A673 (cell line): ENCODE data around the gene EPB41L4B.

Source experiments
- EZH2 ChIP-seq: fragments of 200-600 bp; sonication (generic); IDR thresholded peaks from 2 replicates; pipeline ENCODE4 v1.6.1; 2017; ENCODE audit warnings: borderline replicate concordance, low read depth, mild to moderate bottlenecking, mixed read lengths, antibody characterized with exemption, low read length; ENCODE audit not compliant: poor library complexity, severe bottlenecking
- TF ChIP-seq, protein P1 (sequence below): fragments of 300-800, 200-600 bp; sonication (generic); conservative IDR thresholded peaks from 2 replicates; pipeline ENCODE4 v1.5.1; 2017; ENCODE audit warnings: low read depth, mild to moderate bottlenecking, antibody characterized with exemption, low read length, moderate library complexity, mixed read lengths

DNA sequence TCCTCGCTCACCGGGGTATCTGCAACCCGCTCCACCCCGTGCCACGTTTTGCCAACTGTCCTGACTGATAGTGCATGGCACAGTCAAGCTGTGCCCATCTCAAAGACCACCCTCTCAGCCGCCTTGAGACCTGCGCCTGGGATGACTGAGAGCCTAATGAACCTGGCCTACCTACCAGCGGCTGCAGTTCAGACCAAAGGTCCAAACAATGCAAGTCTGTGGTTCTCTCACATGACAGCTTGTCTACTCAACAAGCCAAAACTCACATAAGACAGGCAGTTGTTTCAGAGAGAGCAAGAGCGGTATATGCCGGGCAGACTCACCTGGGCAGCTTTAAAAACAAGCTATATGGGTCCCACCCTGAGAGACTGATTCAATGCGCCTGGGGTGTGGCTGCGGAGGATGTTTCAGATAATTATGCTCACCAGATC is 70.5 kb downstream of the EPB41L4B start:
- TF ChIP-seq, protein P1, sequence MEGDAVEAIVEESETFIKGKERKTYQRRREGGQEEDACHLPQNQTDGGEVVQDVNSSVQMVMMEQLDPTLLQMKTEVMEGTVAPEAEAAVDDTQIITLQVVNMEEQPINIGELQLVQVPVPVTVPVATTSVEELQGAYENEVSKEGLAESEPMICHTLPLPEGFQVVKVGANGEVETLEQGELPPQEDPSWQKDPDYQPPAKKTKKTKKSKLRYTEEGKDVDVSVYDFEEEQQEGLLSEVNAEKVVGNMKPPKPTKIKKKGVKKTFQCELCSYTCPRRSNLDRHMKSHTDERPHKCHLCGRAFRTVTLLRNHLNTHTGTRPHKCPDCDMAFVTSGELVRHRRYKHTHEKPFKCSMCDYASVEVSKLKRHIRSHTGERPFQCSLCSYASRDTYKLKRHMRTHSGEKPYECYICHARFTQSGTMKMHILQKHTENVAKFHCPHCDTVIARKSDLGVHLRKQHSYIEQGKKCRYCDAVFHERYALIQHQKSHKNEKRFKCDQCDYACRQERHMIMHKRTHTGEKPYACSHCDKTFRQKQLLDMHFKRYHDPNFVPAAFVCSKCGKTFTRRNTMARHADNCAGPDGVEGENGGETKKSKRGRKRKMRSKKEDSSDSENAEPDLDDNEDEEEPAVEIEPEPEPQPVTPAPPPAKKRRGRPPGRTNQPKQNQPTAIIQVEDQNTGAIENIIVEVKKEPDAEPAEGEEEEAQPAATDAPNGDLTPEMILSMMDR, result no peak
- TF ChIP-seq EZH2, result no peak
